ENCODE data around the gene CSF2RB. TPM values are rescaled to one million over a fixed set of nuclear protein-coding genes. Genes with fewer than 3 reads are reported as not detected.

CSF2RB gene
- total and polyA plus RNA-seq, 10 of the 15 experiments (the other 5 are each of a cell fraction or from before 2014, with no cell fraction given): 0.82 to 12.5 (median 5.4) TPM

GRCh38 chr22:36977401-36977861, 64.0 kb downstream of the CSF2RB start (continued):
- no peak for TF ChIP-seq ZNF622 (IDR thresholded peaks at IDR 0.05)
- TF ChIP-seq BCL3 (IDR thresholded peaks at IDR 0.05; ENCODE audit: borderline replicate concordance, insufficient read depth, low read depth, low read length, poor library complexity, severe bottlenecking): no peak
- peak; percentile 85 for TF ChIP-seq SMARCA5 (IDR thresholded peaks at IDR 0.05)
- 0 out of 2 replicates have a peak, but pooled peaks have one; percentile 17 for TF ChIP-seq POLR2A (IDR thresholded peaks at IDR 0.05; ENCODE audit: low read depth, low read length)
- TF ChIP-seq TBL1XR1 (IDR thresholded peaks at IDR 0.05; ENCODE audit: low read depth, low read length): no peak
- no peak for TF ChIP-seq ATF7 (IDR thresholded peaks at IDR 0.05; ENCODE audit: low read depth)
- no peak for TF ChIP-seq FOXM1 (IDR thresholded peaks at IDR 0.05; ENCODE audit: low read depth, low read length)
- TF ChIP-seq SKIL (IDR thresholded peaks at IDR 0.05; ENCODE audit: low read depth, poor library complexity, severe bottlenecking): no peak
- TF ChIP-seq EGR1 (IDR thresholded peaks at IDR 0.05; ENCODE audit: borderline replicate concordance in 1 of 2, low read depth in 2 of 2, low read length in 2 of 2): peak in 1 of 2 experiments; percentile 35; a peak in 1 of 3 replicates
- TF ChIP-seq NBN (IDR thresholded peaks at IDR 0.05): 0 out of 2 replicates have a peak, but pooled peaks have one; percentile 30

Data from GM12878 (cell line).